AG09319 (cell line): Measurements from ENCODE around the gene MTF1.

ENCODE experiments used
- DNase-seq: peaks from one replicate; pipeline ENCODE4 v3.0.0-alpha.2; 2010; ENCODE audit warnings: low read depth; ENCODE audit errors: extremely low read depth
- CTCF ChIP-seq: IDR thresholded peaks from 2 replicates; pipeline ENCODE4 v1.5.1; 2011; ENCODE audit warnings: low read depth, mild to moderate bottlenecking, inconsistent platforms, low read length, moderate library complexity

MTF1 gene

DNA sequence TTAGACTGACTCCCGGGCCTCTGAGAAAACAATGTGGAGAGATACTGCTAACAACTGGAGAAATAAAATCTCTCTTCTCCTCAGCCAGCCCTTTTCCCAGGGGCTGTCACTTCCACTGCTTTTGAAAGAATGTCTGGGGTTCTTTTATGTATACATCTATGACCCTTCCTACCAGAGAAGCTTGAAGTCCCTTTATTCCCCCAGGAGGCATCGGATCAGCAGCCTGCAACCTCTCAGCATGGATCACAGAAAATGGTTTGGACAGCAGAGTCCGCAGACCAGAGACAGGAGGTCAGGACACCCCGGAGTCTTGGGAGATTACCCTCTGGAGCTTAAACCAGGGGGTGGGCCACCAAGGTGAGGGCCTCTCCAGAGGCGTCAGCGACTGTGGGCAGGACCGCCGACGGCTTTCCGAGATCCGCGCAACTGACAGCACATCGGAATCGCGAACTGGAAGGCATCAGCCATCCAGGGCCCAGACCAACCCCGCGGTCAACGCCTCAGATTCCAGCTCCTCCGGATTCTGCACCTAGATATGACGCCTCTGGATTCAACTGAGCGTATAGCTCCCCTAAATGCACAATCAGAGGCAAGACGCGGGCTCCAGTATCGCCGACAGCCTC is 95.5 kb downstream of the MTF1 start:
- DNase-seq = no peak
- TF ChIP-seq CTCF = no peak

- no peak for DNase-seq
- no peak for TF ChIP-seq CTCF
These were observed 96.9 kb downstream of the MTF1 start for GRCh38 chr1:37762516-37762915.

GRCh38 chr1:37761416-37762095 is 97.8 kb downstream of the MTF1 start:
- no peak for TF ChIP-seq CTCF
- DNase-seq = no peak
